ENCODE data around the gene DSG2. TPM values are rescaled to one million over a fixed set of nuclear protein-coding genes. Genes with fewer than 3 reads are reported as not detected.

The DSG2 gene
- polyA plus RNA-seq, 1 donor from 2014 or later, result 0.94 TPM

DNA sequence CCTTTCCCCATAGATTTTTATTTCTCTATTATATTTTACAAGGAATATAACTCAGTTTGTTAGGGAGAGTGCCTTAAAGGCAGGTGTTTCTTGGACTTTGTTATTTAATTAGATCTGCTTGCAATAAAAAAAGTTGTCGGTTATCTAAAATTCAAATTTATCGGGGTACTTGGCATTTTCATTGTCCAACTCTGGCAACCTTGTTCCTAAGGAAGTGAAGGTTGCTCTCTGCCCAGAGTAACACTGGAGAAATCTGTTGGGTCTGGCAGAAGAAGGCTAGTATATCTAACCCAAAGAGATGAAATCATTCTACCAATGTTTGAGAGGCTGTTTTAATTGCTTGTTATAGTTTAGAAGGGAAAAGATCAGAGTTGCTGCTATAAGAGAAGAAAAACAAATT is 50.9 kb downstream of the DSG2 start:
- no peaks in the 10 kb centered on the region for H4K20me1 ChIP-seq (ENCODE audit: insufficient read depth)
- no peaks in the 10 kb centered on the region for H3F3A ChIP-seq (ENCODE audit: insufficient read depth, low read length, poor library complexity, severe bottlenecking)
- no peaks in the 10 kb centered on the region for H3K9me2 ChIP-seq (ENCODE audit: insufficient read depth, low read length)
- no peak overlapping the region for H3K9ac ChIP-seq (ENCODE audit: low read length)
- no peak overlapping the region for H3K4me2 ChIP-seq (ENCODE audit: low read length)
- no peak overlapping the region for H3K27ac ChIP-seq (ENCODE audit: low read length)
- no peak overlapping the region for H2AFZ ChIP-seq (ENCODE audit: low read depth, low read length)
- no peak overlapping the region for H3K4me3 ChIP-seq (ENCODE audit: low read length)
- H3K27me3 ChIP-seq (ENCODE audit: insufficient read depth, low read depth, low read length), result no peaks in the 10 kb centered on the region
- H3K36me3 ChIP-seq (ENCODE audit: insufficient read depth, low read length), result no peaks in the 10 kb centered on the region
- no peaks in the 10 kb centered on the region for H3K79me2 ChIP-seq (replicated peaks; ENCODE audit: insufficient read depth, low read length)
- no peaks in the 10 kb centered on the region for H3K9me3 ChIP-seq (ENCODE audit: low read length)
- TF ChIP-seq SMC3 (conservative IDR thresholded peaks at IDR 0.05; ENCODE audit: poor library complexity) (no peak), POLR2AphosphoS5 (IDR thresholded peaks at IDR 0.05) (no peak), TAF1 (IDR thresholded peaks at IDR 0.05; ENCODE audit: low read depth) (no peak), EZH2 (IDR thresholded peaks at IDR 0.05; ENCODE audit: borderline replicate concordance, insufficient read depth, low read length, poor library complexity, severe bottlenecking) (no peak)
- TF ChIP-seq, protein P1, sequence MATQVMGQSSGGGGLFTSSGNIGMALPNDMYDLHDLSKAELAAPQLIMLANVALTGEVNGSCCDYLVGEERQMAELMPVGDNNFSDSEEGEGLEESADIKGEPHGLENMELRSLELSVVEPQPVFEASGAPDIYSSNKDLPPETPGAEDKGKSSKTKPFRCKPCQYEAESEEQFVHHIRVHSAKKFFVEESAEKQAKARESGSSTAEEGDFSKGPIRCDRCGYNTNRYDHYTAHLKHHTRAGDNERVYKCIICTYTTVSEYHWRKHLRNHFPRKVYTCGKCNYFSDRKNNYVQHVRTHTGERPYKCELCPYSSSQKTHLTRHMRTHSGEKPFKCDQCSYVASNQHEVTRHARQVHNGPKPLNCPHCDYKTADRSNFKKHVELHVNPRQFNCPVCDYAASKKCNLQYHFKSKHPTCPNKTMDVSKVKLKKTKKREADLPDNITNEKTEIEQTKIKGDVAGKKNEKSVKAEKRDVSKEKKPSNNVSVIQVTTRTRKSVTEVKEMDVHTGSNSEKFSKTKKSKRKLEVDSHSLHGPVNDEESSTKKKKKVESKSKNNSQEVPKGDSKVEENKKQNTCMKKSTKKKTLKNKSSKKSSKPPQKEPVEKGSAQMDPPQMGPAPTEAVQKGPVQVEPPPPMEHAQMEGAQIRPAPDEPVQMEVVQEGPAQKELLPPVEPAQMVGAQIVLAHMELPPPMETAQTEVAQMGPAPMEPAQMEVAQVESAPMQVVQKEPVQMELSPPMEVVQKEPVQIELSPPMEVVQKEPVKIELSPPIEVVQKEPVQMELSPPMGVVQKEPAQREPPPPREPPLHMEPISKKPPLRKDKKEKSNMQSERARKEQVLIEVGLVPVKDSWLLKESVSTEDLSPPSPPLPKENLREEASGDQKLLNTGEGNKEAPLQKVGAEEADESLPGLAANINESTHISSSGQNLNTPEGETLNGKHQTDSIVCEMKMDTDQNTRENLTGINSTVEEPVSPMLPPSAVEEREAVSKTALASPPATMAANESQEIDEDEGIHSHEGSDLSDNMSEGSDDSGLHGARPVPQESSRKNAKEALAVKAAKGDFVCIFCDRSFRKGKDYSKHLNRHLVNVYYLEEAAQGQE (IDR thresholded peaks at IDR 0.05; ENCODE audit: borderline replicate concordance), result no peak

DNA sequence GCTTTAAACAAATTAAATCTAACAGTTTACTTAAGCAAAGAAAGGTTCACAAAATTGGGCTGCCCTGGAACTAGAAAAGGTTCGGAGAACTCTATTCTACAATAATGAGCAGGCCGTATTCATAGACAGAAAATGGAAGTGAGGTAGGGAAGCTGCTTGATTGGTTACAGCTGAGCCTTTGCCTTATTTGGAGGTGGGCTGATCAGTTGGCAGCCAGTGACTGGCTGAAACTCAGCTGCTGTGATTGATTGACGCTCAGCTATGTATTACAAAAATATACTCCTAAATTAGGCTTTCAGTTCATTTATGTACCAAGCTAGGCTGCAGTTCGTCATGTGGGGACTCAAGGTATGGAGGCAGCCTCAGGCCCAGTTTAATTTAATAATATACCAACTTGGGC is 51.4 kb downstream of the DSG2 start:
- Histone ChIP-seq H3F3A (ENCODE audit: insufficient read depth, low read length, poor library complexity, severe bottlenecking) (no peaks in the 10 kb centered on the region), H2AFZ (ENCODE audit: low read depth, low read length) (no peak overlapping the region), H3K9ac (ENCODE audit: low read length) (no peak overlapping the region), H4K20me1 (ENCODE audit: insufficient read depth) (no peaks in the 10 kb centered on the region), H3K9me2 (ENCODE audit: insufficient read depth, low read length) (no peaks in the 10 kb centered on the region), H3K27ac (ENCODE audit: low read length) (no peak overlapping the region), H3K4me2 (ENCODE audit: low read length) (no peak overlapping the region), H3K9me3 (ENCODE audit: low read length) (no peaks in the 10 kb centered on the region), H3K4me3 (ENCODE audit: low read length) (no peak overlapping the region), H3K79me2 (replicated peaks; ENCODE audit: insufficient read depth, low read length) (no peaks in the 10 kb centered on the region), H3K27me3 (ENCODE audit: insufficient read depth, low read depth, low read length) (no peaks in the 10 kb centered on the region), H3K36me3 (ENCODE audit: insufficient read depth, low read length) (no peaks in the 10 kb centered on the region)
- no peak for TF ChIP-seq POLR2AphosphoS5 (IDR thresholded peaks at IDR 0.05)
- TF ChIP-seq SMC3 (conservative IDR thresholded peaks at IDR 0.05; ENCODE audit: poor library complexity), result no peak
- no peak for TF ChIP-seq EZH2 (IDR thresholded peaks at IDR 0.05; ENCODE audit: borderline replicate concordance, insufficient read depth, low read length, poor library complexity, severe bottlenecking)
- TF ChIP-seq, protein P2, sequence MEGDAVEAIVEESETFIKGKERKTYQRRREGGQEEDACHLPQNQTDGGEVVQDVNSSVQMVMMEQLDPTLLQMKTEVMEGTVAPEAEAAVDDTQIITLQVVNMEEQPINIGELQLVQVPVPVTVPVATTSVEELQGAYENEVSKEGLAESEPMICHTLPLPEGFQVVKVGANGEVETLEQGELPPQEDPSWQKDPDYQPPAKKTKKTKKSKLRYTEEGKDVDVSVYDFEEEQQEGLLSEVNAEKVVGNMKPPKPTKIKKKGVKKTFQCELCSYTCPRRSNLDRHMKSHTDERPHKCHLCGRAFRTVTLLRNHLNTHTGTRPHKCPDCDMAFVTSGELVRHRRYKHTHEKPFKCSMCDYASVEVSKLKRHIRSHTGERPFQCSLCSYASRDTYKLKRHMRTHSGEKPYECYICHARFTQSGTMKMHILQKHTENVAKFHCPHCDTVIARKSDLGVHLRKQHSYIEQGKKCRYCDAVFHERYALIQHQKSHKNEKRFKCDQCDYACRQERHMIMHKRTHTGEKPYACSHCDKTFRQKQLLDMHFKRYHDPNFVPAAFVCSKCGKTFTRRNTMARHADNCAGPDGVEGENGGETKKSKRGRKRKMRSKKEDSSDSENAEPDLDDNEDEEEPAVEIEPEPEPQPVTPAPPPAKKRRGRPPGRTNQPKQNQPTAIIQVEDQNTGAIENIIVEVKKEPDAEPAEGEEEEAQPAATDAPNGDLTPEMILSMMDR (IDR thresholded peaks at IDR 0.05; ENCODE audit: poor library complexity, severe bottlenecking), result no peak
- TF ChIP-seq, protein P1 (IDR thresholded peaks at IDR 0.05; ENCODE audit: borderline replicate concordance), result no peak
- no peak for TF ChIP-seq EP300 (conservative IDR thresholded peaks at IDR 0.05; ENCODE audit: poor library complexity, severe bottlenecking)
- TF ChIP-seq TAF1 (IDR thresholded peaks at IDR 0.05; ENCODE audit: low read depth), result no peak
- TF ChIP-seq RAD21 (conservative IDR thresholded peaks at IDR 0.05), result no peak
- TF ChIP-seq MXI1 (conservative IDR thresholded peaks at IDR 0.05; ENCODE audit: poor library complexity, severe bottlenecking), result no peak
